A549 (cell line): ENCODE results near the gene OR51E2. TPM values are rescaled to one million over a fixed set of nuclear protein-coding genes. Genes with fewer than 3 reads are reported as not detected.

Source experiments
- ATAC-seq, 2 experiments: fragments of 200-7000 bp in 1 of 2; fragments of >200 bp in 1 of 2; cut with Nextera tagmentation in 1 of 2; cut with Tn5 transposase in 1 of 2; 3 replicates each; pipeline versions ENCODE4 v1.8.0 to v1.9.1; 2018 to 2020; ENCODE audit warnings: mild to moderate bottlenecking in 1 of 2, moderate library complexity in 1 of 2
- CTCF ChIA-PET: fragments of 300-600 bp; sonication (Branson Sonifier 250); formaldehyde crosslinking; extraction: SDS; loops from one replicate; lab custom pipeline; 2021; ENCODE audit warnings: antibody characterized with exemption, inconsistent platforms; lab: Yijun Ruan, JAX
- POLR2A ChIA-PET: fragments of 350-600 bp; formaldehyde crosslinking; extraction: SDS; loops from one replicate; lab custom pipeline; 2021; ENCODE audit warnings: antibody characterized with exemption, inconsistent platforms; lab: Yijun Ruan, JAX
- DNase-seq, 2 experiments: peaks; one replicate each; pipeline versions ENCODE4 v3.0.0 to v3.0.0-alpha.2; 2011 to 2016; ENCODE audit warnings: low read depth in 1 of 2, low spot score in 1 of 2
- FAIRE-seq: peaks from 2 replicates; lab custom pipeline; 2011; peaks lifted over from hg19 to GRCh38; lab: Jason Lieb, UNC
- H3K27ac ChIP-seq, 2 experiments: fragments of >200 bp; sonication (Bioruptor Twin); formaldehyde crosslinking; 3 replicates each; pipeline ENCODE4 v1.5.1; 2016 to 2017
- H3K4me1 ChIP-seq: fragments of >200 bp; sonication (Bioruptor Twin); formaldehyde crosslinking; 3 replicates; pipeline ENCODE4 v1.6.1; 2016
- H3K4me2 ChIP-seq: fragments of >200 bp; sonication (Bioruptor Twin); formaldehyde crosslinking; 3 replicates; pipeline ENCODE4 v1.6.1; 2016
- H3K4me3 ChIP-seq: fragments of >200 bp; sonication (Bioruptor Twin); formaldehyde crosslinking; 3 replicates; pipeline ENCODE4 v1.5.1; 2016
- H3K9me3 ChIP-seq: fragments of >200 bp; sonication (Bioruptor Twin); formaldehyde crosslinking; 3 replicates; pipeline ENCODE4 v1.6.1; 2016
- CBX8 ChIP-seq: fragments of 200-600 bp; sonication (generic); IDR thresholded peaks from 2 replicates; pipeline ENCODE4 v1.6.1; 2016
- CTCF ChIP-seq: fragments of >200 bp; sonication (Bioruptor Twin); formaldehyde crosslinking; IDR thresholded peaks from 3 replicates; pipeline ENCODE4 v1.5.1; 2016
- ESRRA ChIP-seq: fragments of 150-350 bp; IDR thresholded peaks from 2 replicates; pipeline ENCODE4 v1.6.1; 2014; ENCODE audit warnings: mild to moderate bottlenecking, low read length, borderline replicate concordance
- FOSL2 ChIP-seq, 2 experiments: fragments of 450-650 bp in 1 of 2; fragments of >200 bp in 1 of 2; sonication (Bioruptor Twin) in 1 of 2; formaldehyde crosslinking; IDR thresholded peaks; 2 replicates each; pipeline versions ENCODE4 v1.5.0 to v1.6.1; 2016 to 2020; ENCODE audit warnings: mild to moderate bottlenecking in 1 of 2, moderate library complexity in 1 of 2
- HDAC2 ChIP-seq: fragments of 200-600 bp; sonication (generic); IDR thresholded peaks from 2 replicates; pipeline ENCODE4 v1.6.1; 2016
- HES2 ChIP-seq: fragments of >200 bp; sonication (Bioruptor Twin); formaldehyde crosslinking; IDR thresholded peaks from 2 replicates; pipeline ENCODE4 v1.6.1; 2016
- HEYL ChIP-seq: fragments of 250-450 bp; sonication (Bioruptor Pico); IDR thresholded peaks from 2 replicates; pipeline ENCODE4 v1.8.0; 2021; ENCODE audit warnings: mild to moderate bottlenecking, moderate library complexity
- HMGXB4 ChIP-seq: fragments of 250-450 bp; sonication (Bioruptor Pico); IDR thresholded peaks from 2 replicates; pipeline ENCODE4 v1.5.0; 2021; ENCODE audit warnings: mild to moderate bottlenecking, moderate library complexity, borderline replicate concordance
- JUN ChIP-seq, 2 experiments: fragments of >200 bp; sonication (Bioruptor Twin); formaldehyde crosslinking; IDR thresholded peaks; 2 replicates in 1 of 2; 3 replicates in 1 of 2; pipeline ENCODE4 v1.6.1; 2016 to 2017
- KDM1A ChIP-seq: fragments of 200-600 bp; sonication (generic); IDR thresholded peaks from 2 replicates; pipeline ENCODE4 v1.6.1; 2016; ENCODE audit warnings: low read depth, mild to moderate bottlenecking
- KDM5A ChIP-seq: fragments of 200-600 bp; sonication (generic); IDR thresholded peaks from 2 replicates; pipeline ENCODE4 v1.6.1; 2016; ENCODE audit warnings: antibody characterized with exemption, mild to moderate bottlenecking
- MAX ChIP-seq: IDR thresholded peaks from 2 replicates; pipeline ENCODE4 v1.6.1; 2012
- NPAS2 ChIP-seq: fragments of 250-450 bp; sonication (Bioruptor Pico); IDR thresholded peaks from 2 replicates; pipeline ENCODE4 v1.8.0; 2022; ENCODE audit warnings: mild to moderate bottlenecking, moderate library complexity, borderline replicate concordance
- PBX3 ChIP-seq: IDR thresholded peaks from 2 replicates; pipeline ENCODE4 v1.6.1; 2012
- RAD21 ChIP-seq, 2 experiments: fragments of >200 bp in 1 of 2; sonication (Bioruptor Twin) in 1 of 2; formaldehyde crosslinking in 1 of 2; IDR thresholded peaks in 1 of 2; conservative IDR thresholded peaks in 1 of 2; 2 replicates in 1 of 2; 3 replicates in 1 of 2; pipeline ENCODE4 v1.6.1; 2012 to 2018; ENCODE audit warnings: inconsistent platforms in 1 of 2
- RARB ChIP-seq: fragments of 250-450 bp; sonication (Bioruptor Pico); IDR thresholded peaks from 2 replicates; pipeline ENCODE4 v1.8.0; 2021; ENCODE audit warnings: mild to moderate bottlenecking, moderate library complexity
- RFX5 ChIP-seq: fragments of 450-650 bp; IDR thresholded peaks from 2 replicates; pipeline ENCODE4 v1.7.1; 2014; ENCODE audit warnings: antibody characterized with exemption, mild to moderate bottlenecking, moderate library complexity
- SMC3 ChIP-seq: fragments of >200 bp; sonication (Bioruptor Twin); formaldehyde crosslinking; IDR thresholded peaks from 3 replicates; pipeline ENCODE4 v1.6.1; 2018; ENCODE audit warnings: inconsistent platforms
- TFCP2L1 ChIP-seq: fragments of 250-450 bp; sonication (Bioruptor Pico); IDR thresholded peaks from 2 replicates; pipeline ENCODE4 v1.5.0; 2021; ENCODE audit warnings: mild to moderate bottlenecking
- USF2 ChIP-seq: fragments of 450-650 bp; IDR thresholded peaks from 2 replicates; pipeline ENCODE4 v1.6.1; 2014; ENCODE audit warnings: antibody characterized with exemption
- ZC3H11A ChIP-seq: fragments of 450-650 bp; IDR thresholded peaks from 2 replicates; pipeline ENCODE4 v1.6.1; 2014; ENCODE audit warnings: antibody characterized with exemption, mild to moderate bottlenecking
- ZFP36 ChIP-seq: fragments of 450-650 bp; IDR thresholded peaks from 2 replicates; pipeline ENCODE4 v1.6.1; 2014; ENCODE audit warnings: borderline replicate concordance; ENCODE audit not compliant: partially characterized antibody
- ZNF302 ChIP-seq: fragments of 250-450 bp; sonication (Bioruptor Pico); IDR thresholded peaks from 2 replicates; pipeline ENCODE4 v1.9.0; 2021; ENCODE audit warnings: inconsistent platforms, mild to moderate bottlenecking, moderate library complexity
- WGBS: methylation state at CpG from one replicate; pipeline ENCODE4 v1.1.6; 2017; ENCODE audit errors: missing lambda C conversion rate; 5-methylcytosine and 5-hydroxymethylcytosine counted together
- polyA plus RNA-seq, 4 experiments: library from polyadenylated mRNA; depleted of rRNA in 3 of 4; stranded (reverse); fragments of >200 nt; fragmentation: RNase III in 1 of 4; extraction: RNeasy Plus Mini Kit Qiagen cat#74134 plus additional on column Dnase treatment in 1 of 4; gene quantifications; 2 replicates in 3 of 4; 3 replicates in 1 of 4; pipeline ENCODE4 v1.2.3, GENCODE V29; 2011 to 2017

OR51E2 gene
- polyA plus RNA-seq, 2 of the 4 experiments (the other 2 are of a cell fraction): not detected

- no peak overlapping the region for H3K4me3 ChIP-seq
- no peak for FAIRE-seq
- no peaks in the 10 kb centered on the region for H3K9me3 ChIP-seq
- ChIA-PET POLR2A (no interaction called here), CTCF (no interaction called here)
- H3K4me2 ChIP-seq: no peak overlapping the region
- no peak for TF ChIP-seq PBX3
- no peak for TF ChIP-seq HES2
- no peak for TF ChIP-seq FOSL2 (IDR thresholded peaks at IDR 0.05)
- no peak for TF ChIP-seq FOSL2 (CRISPR knock-in tag; IDR thresholded peaks at IDR 0.05)
- no peak for TF ChIP-seq KDM5A
- H3K27ac ChIP-seq: no peak overlapping the region
- no peaks in the 10 kb centered on the region for H3K4me1 ChIP-seq
- DNase-seq: no peak
- WGBS: 0% methylated on average over 1 of the region's 1 CpG
- ATAC-seq: no peak
Measured at GRCh38 chr11:4695442-4695841, 2.2 kb downstream of the OR51E2 start.

GRCh38 chr11:4684631-4685285, 12.9 kb downstream of the OR51E2 start:
- ChIA-PET CTCF (no interaction called here), POLR2A (no interaction called here)
- no peak overlapping the region for H3K27ac ChIP-seq
- DNase-seq (no peak), ATAC-seq (no peak), FAIRE-seq (no peak)
- H3K4me3 ChIP-seq: no peak overlapping the region
- H3K9me3 ChIP-seq: no peaks in the 10 kb centered on the region
- TF ChIP-seq JUN (IDR thresholded peaks at IDR 0.05) (no peak), ZNF302 (CRISPR knock-in tag) (no peak), FOSL2 (IDR thresholded peaks at IDR 0.05) (no peak), FOSL2 (CRISPR knock-in tag; IDR thresholded peaks at IDR 0.05) (no peak), ZC3H11A (no peak)
- H3K4me2 ChIP-seq: no peak overlapping the region
- 6% methylated on average over 3 of the region's 3 CpGs for WGBS
- H3K4me1 ChIP-seq: no peaks in the 10 kb centered on the region

GRCh38 chr11:4682623-4683419, 14.8 kb downstream of the OR51E2 start:
- WGBS: 2% methylated on average over 2 of the region's 2 CpGs
- CTCF ChIA-PET: interaction anchor here (1.1 kb wide), 1 partner anchor 40 kb away, joined by 3 read pairs; no protein-coding TSS in a partner anchor
- Histone ChIP-seq H3K9me3 (no peaks in the 10 kb centered on the region), H3K4me3 (no peak overlapping the region), H3K27ac (no peak overlapping the region), H3K4me2 (no peak overlapping the region), H3K4me1 (no peaks in the 10 kb centered on the region)
- FAIRE-seq (no peak), ATAC-seq (no peak), DNase-seq (no peak)
- TF ChIP-seq JUN (IDR thresholded peaks at IDR 0.05): no peak
- no peak for TF ChIP-seq ZFP36
- TF ChIP-seq USF2: no peak
- TF ChIP-seq ZNF302 (CRISPR knock-in tag): no peak
- no peak for TF ChIP-seq HEYL (CRISPR knock-in tag)
- no peak for TF ChIP-seq MAX
- no peak for TF ChIP-seq NPAS2
- POLR2A ChIA-PET: no interaction called here

- Histone ChIP-seq H3K27ac (no peak overlapping the region), H3K4me1 (no peaks in the 10 kb centered on the region), H3K4me3 (no peak overlapping the region), H3K4me2 (no peak overlapping the region), H3K9me3 (no peaks in the 10 kb centered on the region)
- DNase-seq: no peak
- CTCF ChIA-PET: interaction anchor here (1.4 kb wide), 1 partner anchor 43 kb away, joined by 4 read pairs; the partner anchor contains the start of gene OR51D1
- no peak for FAIRE-seq
- POLR2A ChIA-PET: no interaction called here
- no peak for ATAC-seq
- 20% methylated on average over 3 of the region's 3 CpGs for WGBS
- TF ChIP-seq RARB (CRISPR knock-in tag): no peak
- no peak for TF ChIP-seq CBX8
- TF ChIP-seq HMGXB4 (CRISPR knock-in tag): no peak
- TF ChIP-seq CTCF: no peak
- no peak for TF ChIP-seq RAD21 (conservative IDR thresholded peaks at IDR 0.05 in 1 of 2, IDR thresholded peaks at IDR 0.05 in 1 of 2)
- no peak for TF ChIP-seq HDAC2
- TF ChIP-seq RFX5: no peak
- no peak for TF ChIP-seq SMC3
- no peak for TF ChIP-seq FOSL2 (IDR thresholded peaks at IDR 0.05)
- no peak for TF ChIP-seq FOSL2 (CRISPR knock-in tag; IDR thresholded peaks at IDR 0.05)
- no peak for TF ChIP-seq ESRRA
- TF ChIP-seq TFCP2L1 (CRISPR knock-in tag): no peak
- TF ChIP-seq KDM1A: no peak
Measured at GRCh38 chr11:4680341-4680740, 17.3 kb downstream of the OR51E2 start.
